CD4-positive, alpha-beta T cell treated with Interleukin-4 for 1 hour (primary cell): ENCODE measurements around the gene LAMA2.

Experiments used
- DNase-seq, 2 donors: peaks; one replicate each; pipeline ENCODE4 v3.0.0-alpha.2; 2020 to 2022

LAMA2 gene

DNA sequence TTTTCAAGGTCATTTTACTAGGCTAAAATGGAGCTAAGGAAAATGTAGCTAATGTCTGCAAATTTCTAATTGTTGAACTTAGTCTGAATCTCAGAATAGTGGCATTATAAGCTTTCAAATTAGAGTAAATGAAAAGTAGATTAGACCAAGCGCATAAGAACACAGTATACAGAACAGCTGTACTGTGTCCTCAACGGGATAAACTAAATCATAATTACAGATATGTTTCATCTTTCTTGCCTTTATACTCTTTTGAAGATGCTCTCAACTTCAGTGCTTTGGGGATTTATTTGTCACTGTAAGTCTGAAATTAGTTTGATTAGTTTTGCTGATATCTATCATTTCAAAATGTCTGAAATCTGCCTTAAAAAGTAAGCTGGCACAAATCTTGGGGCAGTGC, 305.4 kb downstream of the LAMA2 start:
- DNase-seq = no peak

GRCh38 chr6:129188795-129189194, 305.9 kb downstream of the LAMA2 start:
- no peak for DNase-seq

DNA sequence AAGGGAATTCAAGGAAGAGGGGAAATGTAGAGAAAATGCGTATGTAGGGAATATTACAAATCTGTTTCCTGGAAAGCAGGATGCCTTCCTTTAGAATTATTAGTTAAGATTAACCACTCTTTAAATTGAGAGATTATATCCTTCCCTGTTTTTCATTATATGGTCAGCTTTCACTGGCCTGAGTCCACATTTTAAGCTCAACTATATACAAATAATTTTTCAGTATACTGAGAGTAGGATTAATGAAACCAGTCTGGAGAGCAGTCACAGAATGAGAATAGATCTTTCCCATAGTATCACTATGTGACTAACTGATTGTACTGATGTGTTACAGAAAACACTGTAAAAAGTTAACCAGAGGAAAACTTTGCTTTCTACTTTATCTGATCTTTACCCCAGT, 306.3 kb downstream of the LAMA2 start:
- DNase-seq = no peak

GRCh38 chr6:129191235-129191634, 308.3 kb downstream of the LAMA2 start:
- no peak for DNase-seq

- no peak for DNase-seq
Measured at GRCh38 chr6:129192458-129192989, 309.6 kb downstream of the LAMA2 start.

DNA sequence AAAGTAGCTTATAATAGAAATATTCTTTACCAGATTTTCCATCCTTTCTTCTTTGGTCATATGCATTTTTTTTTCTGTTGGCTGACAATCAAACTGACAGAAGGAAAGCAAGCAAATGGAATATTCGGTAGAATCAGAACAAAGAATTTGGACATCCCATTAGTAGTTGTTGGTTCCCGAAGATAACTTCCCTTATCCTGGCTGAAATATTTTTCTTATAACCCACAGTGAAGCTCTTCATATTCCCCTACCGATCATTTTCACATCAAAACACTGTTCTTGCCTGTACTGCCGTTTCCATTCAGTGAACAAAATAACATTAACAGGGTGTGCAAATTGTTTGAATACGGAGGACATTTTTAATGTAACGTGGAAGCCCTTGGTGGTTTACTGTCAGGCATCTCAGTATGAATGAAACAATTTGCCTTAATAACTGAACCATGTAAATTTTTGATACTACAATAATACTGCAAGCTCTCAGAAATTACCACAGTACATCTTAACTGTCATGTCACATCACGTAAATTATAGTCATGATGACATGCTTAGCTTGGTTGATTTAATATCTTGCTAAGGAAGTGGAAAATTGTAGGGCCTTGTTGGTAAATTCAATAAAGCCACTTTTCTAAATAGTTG, 311.5 kb downstream of the LAMA2 start:
- no peak for DNase-seq

DNA sequence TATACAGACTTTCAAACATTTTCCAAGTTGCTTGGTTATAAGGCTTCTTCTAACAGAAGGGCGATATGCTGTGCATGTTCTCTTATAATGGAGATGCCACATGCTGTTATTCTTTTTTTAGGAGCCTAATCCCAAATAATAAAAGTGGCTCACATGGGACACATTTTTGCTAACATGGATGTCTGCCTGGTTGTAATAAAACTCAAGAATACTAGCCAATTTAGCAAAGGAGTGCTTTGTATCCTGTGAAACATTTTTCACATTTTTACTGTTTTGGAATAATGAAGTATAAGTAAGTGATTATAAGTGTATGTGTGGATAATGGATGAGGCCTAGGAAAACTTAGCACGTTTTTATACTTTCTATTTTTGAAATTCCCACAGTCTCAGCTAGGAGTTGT, 312.2 kb downstream of the LAMA2 start:
- no peak for DNase-seq

- no peak for DNase-seq
Measured at GRCh38 chr6:129195643-129196042, 312.7 kb downstream of the LAMA2 start.

DNA sequence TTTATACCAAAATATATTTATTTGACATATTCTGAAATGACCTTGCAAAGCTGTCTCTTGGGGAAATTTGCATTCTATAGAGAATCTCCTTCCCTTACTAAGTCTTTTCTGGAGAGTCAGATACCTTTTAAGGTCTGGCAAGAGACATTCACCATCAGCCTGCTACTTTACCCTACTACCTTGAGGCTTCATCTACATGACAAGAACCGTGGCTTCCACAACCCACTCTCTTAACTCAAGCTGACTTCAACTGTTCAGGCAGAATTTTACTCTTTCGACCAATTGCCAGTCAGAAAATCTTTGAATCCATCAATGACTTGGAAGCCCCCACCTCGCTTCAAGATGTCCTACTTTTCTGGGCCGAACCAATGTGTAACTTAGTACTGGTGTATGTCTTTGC, 314.2 kb downstream of the LAMA2 start:
- DNase-seq = no peak

GRCh38 chr6:129200151-129200550, 317.2 kb downstream of the LAMA2 start:
- DNase-seq = no peak

GRCh38 chr6:129203190-129203900, 320.4 kb downstream of the LAMA2 start:
- DNase-seq = no peak

- DNase-seq = no peak
Measured at GRCh38 chr6:129206821-129207220, 323.9 kb downstream of the LAMA2 start.

- no peak for DNase-seq
Measured at GRCh38 chr6:129207832-129208231, 324.9 kb downstream of the LAMA2 start.

DNA sequence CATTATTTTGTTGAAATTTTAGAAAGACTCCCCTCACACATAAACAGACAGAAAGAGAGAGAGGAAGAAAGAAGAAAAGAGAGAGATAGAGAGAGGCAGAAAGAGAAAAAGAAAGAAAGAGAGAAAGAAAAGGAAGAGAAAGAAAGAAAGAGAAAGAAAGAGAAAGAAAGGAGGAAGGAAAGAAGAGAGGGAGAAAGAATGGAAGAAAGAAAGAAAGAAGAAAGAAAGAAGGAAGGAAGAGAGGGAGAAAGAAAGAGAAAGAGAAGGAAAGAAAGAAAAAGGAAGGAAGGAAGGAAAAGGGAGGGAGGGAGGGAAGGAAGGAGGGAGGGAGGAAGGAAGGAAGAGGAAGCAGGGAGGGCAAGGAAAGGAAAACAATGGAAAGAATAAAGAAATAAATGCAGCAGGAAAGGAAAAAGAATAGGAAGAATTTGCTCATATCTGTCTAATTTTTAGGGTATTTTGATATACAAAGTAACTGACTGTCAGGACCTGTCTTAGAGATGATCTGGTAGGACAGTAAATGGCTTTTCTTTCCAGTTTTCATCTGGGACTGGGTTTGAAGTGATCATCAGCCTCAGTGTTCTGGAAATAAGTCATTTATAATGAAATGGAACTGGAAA, 325.6 kb downstream of the LAMA2 start:
- no peak for DNase-seq

DNA sequence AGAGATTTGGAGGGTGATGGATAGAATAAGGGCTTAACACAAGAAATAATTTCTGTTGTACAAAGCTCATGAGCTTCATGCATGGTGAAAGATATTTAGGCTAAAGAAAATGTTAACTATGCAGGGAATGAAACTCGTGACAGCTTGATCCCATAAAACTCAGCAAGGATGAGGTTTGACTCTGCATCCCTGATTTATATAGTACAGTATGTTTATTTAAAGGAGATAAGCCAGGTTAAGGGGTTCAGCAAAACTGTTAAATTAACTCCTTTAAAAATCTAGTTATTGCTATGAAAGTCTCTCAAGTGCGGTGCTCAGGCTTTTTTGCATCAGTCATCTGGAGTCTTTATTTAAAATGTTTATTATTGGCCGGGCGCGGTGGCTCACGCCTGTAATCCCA, 326.4 kb downstream of the LAMA2 start:
- DNase-seq = no peak

DNA sequence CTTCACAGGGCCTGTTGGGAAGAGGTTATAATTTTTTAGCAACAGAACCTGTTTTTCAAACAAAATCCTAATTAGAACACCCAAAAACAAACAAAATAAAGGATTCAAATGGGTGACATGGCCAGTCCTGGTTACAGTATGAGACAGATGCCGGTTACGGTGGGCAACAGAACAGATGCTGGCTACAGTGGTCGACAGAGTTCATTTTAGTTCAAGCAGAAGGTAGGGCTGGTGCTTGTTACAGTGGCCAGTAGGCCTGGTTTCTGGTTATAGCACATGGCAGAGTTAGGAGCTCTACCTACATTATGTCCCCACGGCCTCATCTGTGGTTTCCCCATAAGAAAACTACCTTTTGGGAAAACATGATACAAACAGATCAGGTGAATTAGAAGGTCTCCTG, 327.7 kb downstream of the LAMA2 start:
- no peak for DNase-seq

DNA sequence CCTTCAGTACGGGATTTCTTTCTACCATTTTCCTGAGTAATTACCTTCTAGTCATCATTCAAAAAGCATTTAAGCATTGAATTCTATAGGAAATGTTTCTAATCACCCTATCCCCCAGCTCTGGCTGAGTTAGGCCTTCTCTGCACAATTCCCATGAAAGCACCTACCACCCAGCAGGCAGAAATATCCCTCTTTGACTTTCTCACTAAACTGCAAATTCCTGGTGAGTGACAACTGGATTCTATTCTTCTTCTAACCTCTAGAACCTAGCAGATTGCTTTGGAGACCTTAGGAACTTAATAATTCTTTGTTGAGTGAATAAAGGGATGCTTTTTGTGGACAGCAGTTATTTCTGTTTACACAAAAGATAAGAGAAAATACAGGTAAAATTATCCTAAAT, 328.7 kb downstream of the LAMA2 start:
- DNase-seq = no peak

GRCh38 chr6:129212081-129212480, 329.1 kb downstream of the LAMA2 start:
- DNase-seq = no peak

GRCh38 chr6:129215246-129215645, 332.3 kb downstream of the LAMA2 start:
- no peak for DNase-seq

DNA sequence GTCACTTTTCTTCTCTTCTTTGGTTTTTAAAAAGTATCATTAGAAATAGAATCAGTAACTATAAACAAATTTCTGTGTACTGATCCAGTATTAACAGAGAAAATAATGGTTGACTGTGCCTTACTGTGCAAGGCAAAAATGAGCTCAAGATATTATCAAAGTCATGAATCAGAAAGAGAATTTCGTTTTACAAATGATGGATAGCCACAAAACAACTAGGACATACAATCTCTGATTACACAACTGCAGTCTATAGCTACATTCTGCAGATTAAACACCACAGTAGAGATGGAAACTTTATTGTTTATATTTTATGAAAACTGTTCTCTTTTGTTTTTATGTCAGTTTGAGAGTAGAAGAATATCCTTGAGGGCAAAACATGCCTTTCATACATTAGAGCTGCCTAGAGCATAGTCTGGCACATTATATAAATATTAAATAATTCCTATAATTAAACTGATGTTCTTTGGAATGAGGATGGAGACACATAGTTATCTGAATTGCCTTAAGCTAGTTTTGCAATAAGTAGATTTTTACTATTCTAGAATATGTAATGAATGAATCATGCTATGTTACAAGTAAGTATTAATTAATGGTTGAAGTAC, 333.1 kb downstream of the LAMA2 start:
- DNase-seq = no peak

DNA sequence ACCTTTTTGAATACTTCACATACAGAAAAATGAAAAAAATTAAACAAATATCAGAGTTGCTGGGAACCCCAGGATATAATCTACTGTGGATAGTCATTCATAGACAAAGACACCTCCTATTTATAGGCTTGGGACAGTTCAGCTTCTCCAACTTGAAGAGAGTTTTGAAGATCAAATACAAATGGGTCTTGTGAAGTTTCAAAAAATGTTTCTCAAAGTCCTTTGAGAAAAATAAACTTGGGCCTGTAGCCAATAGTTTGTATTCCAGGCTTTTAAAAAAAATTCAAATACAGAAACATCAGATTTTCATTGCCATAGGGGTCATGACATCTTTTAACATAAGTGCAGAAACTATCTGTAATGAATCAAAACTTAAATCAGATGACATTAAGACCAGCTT, 334.8 kb downstream of the LAMA2 start:
- no peak for DNase-seq

DNA sequence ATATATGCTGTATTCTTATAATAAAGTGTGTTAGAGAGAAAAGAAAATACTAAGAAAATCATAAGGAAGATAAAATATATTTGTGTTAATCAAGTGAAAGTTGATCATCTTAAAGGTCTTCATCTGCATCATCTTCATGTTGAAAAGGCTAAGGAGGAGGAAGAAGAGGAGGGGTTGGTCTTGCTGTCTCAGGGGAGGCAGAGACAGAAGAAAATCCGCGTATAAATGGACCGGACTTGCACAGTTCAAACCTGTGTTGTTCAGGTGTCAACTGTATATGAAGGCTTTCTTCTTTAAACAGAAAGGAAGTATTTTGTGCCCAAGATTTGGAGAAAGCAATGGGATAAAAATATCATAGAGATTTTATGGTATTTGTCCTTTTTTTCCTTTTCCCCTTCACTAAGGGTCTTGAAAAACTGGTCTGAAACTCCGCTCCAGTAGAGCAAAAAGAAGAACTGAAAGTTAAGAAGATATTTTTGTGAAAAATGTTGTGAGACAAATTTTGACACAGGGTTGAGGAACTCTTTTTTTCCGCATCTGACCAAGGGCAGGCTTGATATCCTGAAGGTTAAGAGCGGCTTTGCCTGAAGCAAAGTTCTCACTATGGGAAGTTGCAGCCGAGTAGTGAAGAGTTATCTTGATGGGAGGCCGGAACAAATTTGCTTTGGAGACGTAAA, 350.7 kb downstream of the LAMA2 start:
- no peak for DNase-seq
